ENCODE data around the gene MYO1A. TPM values are rescaled to one million over a fixed set of nuclear protein-coding genes. Genes with fewer than 3 reads are reported as not detected.
"Not testable (repeated sequence)": the region's sequence is repeated elsewhere in the genome, so short reads cannot be mapped to it uniquely, and the experiment has no call there.

The MYO1A gene
- total RNA-seq, 4 donors from 2014 or later = 0.56 to 1.2 TPM; not detected in 2

DNA sequence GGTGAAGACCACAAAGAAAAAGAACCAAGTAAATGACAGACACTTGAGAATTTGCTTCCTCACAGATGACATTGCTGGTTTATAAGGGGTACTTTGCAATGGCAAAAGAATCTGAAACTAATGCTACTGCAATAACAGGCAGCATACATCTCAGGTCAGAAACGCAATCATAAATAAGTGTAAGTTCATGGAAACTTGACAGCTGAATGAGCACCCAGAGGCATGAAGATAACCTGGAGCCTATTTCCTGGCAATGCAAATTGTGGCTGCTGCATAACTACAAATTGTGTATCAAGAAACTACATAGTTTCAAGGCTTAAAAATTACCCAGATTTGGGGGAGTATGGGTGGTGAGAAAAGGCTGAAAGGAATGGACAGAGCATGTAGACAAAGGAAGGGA, 8.5 kb upstream of the MYO1A start:
- in situ Hi-C loops (cut with MboI; ENCODE audit: low sequenced_read_pairs in 4 of 4) (no loop called here), intact Hi-C loops (cut with DNase I; ENCODE audit: low total_unique reads) (no loop called here)
- H3K4me3 ChIP-seq = no peak overlapping the region
- no peaks in the 10 kb centered on the region for H3K9me3 ChIP-seq
- H3K4me1 ChIP-seq = no peaks in the 10 kb centered on the region
- H3K27ac ChIP-seq = no peak overlapping the region
- TF ChIP-seq, protein P1, sequence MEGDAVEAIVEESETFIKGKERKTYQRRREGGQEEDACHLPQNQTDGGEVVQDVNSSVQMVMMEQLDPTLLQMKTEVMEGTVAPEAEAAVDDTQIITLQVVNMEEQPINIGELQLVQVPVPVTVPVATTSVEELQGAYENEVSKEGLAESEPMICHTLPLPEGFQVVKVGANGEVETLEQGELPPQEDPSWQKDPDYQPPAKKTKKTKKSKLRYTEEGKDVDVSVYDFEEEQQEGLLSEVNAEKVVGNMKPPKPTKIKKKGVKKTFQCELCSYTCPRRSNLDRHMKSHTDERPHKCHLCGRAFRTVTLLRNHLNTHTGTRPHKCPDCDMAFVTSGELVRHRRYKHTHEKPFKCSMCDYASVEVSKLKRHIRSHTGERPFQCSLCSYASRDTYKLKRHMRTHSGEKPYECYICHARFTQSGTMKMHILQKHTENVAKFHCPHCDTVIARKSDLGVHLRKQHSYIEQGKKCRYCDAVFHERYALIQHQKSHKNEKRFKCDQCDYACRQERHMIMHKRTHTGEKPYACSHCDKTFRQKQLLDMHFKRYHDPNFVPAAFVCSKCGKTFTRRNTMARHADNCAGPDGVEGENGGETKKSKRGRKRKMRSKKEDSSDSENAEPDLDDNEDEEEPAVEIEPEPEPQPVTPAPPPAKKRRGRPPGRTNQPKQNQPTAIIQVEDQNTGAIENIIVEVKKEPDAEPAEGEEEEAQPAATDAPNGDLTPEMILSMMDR (IDR thresholded peaks at IDR 0.05 in 4 of 5, conservative IDR thresholded peaks at IDR 0.05 in 1 of 5) = no peak
- TF ChIP-seq POLR2A (IDR thresholded peaks at IDR 0.05) = no peak
- no peak for DNase-seq
- no peak for ATAC-seq
- H3K36me3 ChIP-seq = peaks cover 0 to 26% of the 10 kb centered on the region in 2 donors
- no peaks in the 10 kb centered on the region for H3K27me3 ChIP-seq

DNA sequence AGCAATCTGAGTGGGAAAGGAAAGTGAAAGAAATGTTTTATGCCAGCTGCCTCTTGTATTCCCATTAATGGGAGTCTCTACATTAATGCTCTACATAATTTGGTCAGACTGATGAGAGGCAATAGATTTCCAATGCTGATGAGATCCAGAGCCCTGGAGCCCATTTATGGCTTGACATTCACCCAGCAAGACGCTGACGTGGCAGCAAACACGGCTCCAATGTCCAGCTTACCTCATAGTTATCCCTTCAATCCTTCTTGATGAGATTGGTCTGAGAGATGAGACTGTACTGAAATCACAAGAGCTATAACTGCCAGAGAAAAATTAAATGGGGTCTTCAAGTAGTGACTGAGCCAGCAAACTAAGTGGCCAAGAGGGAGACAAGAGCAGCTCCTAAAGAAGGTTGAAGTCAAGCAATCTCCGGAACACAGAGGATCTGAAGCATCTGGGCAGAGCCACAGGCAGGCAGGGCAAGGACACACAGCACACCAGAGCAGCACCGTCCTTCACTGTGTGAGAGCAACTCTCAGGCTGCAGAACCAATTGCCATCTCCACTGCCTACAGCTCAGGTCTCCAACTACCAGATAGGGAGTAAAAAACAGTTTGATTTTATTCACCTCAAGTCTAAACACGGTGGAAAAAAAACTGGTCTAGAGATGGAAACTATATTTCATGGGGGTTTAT, 7.3 kb upstream of the MYO1A start:
- Histone ChIP-seq H3K27ac (no peak overlapping the region), H3K4me1 (no peaks in the 10 kb centered on the region), H3K4me3 (no peak overlapping the region), H3K27me3 (no peaks in the 10 kb centered on the region), H3K36me3 (peaks cover 0 to 26% of the 10 kb centered on the region in 2 donors), H3K9me3 (no peaks in the 10 kb centered on the region)
- no peak for TF ChIP-seq POLR2A (IDR thresholded peaks at IDR 0.05)
- TF ChIP-seq, protein P1 (IDR thresholded peaks at IDR 0.05 in 4 of 5, conservative IDR thresholded peaks at IDR 0.05 in 1 of 5) = no peak
- in situ Hi-C loops (cut with MboI; ENCODE audit: low sequenced_read_pairs in 4 of 4) (no loop called here), intact Hi-C loops (cut with DNase I; ENCODE audit: low total_unique reads) (no loop called here)
- no peak for DNase-seq
- ATAC-seq = no peak

DNA sequence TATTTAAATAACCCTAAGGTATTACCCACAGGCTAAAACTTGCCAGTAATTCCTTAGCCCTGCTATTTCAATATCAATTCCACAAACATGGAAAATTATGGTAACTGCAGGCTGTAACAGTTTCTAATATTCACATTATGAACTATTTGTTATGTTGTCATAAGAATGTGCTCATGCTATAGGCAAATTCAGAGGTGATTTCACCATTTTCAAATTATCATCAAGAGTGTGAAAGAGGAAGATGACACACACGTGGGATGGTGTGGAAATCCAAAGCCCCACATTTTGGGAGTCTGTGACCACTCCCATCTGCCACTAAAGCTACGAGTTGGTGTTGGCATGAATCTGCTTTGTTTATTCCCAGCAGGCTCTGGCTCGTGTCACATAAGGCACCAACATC, 5.9 kb upstream of the MYO1A start:
- no peak for DNase-seq
- H3K4me3 ChIP-seq = no peak overlapping the region
- H3K4me1 ChIP-seq = no peaks in the 10 kb centered on the region
- H3K27ac ChIP-seq = no peak overlapping the region
- H3K36me3 ChIP-seq = peaks cover 0 to 26% of the 10 kb centered on the region in 2 donors
- ATAC-seq = no peak
- H3K9me3 ChIP-seq = no peaks in the 10 kb centered on the region
- intact Hi-C loops (cut with DNase I; ENCODE audit: low total_unique reads) = no loop called here
- in situ Hi-C loops (cut with MboI; ENCODE audit: low sequenced_read_pairs in 4 of 4) = no loop called here
- H3K27me3 ChIP-seq = no peaks in the 10 kb centered on the region
- TF ChIP-seq, protein P1 (IDR thresholded peaks at IDR 0.05 in 4 of 5, conservative IDR thresholded peaks at IDR 0.05 in 1 of 5) = no peak
- no peak for TF ChIP-seq POLR2A (IDR thresholded peaks at IDR 0.05)

DNA sequence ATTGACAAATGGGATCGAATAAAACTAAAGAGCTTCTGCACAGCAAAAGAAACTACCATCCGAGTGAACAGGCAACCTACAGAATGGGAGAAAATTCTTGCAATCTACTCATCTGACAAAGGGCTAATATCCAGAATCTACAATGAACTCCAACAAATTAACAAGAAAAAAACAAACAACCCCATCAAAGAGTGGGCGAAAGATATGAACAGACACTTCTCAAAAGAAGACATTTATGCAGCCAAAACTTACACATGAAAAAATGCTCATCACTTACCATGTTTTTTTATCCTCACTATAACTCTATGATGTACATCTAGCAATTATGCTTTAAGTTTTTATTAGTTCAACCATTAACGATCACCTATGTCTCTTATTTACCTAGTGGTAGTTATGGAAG, 4.0 kb upstream of the MYO1A start:
- H3K27me3 ChIP-seq; H3K27ac ChIP-seq; in situ Hi-C loops (cut with MboI; ENCODE audit: low sequenced_read_pairs in 4 of 4); H3K9me3 ChIP-seq; DNase-seq; H3K4me3 ChIP-seq; H3K4me1 ChIP-seq; ATAC-seq; intact Hi-C loops (cut with DNase I; ENCODE audit: low total_unique reads); H3K36me3 ChIP-seq: not testable (repeated sequence)

DNA sequence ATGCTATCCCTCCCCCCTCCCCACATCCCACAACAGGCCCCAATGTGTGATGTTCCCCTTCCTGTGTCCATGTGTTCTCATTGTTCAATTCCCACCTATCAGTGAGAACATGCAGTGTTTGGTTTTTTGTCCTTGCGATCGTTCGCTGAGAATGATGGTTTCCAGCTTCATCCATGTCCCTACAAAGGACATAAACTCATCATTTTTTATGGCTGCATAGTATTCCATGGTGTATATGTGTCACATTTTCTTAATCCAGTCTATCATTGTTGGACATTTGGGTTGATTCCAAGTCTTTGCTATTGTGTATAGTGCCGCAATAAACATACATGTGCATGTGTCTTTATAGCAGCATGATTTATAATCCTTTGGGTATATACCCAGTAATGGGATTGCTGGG, 3.2 kb upstream of the MYO1A start:
- H3K36me3 ChIP-seq; H3K4me1 ChIP-seq; DNase-seq; H3K27ac ChIP-seq; H3K27me3 ChIP-seq; in situ Hi-C loops (cut with MboI; ENCODE audit: low sequenced_read_pairs in 4 of 4); intact Hi-C loops (cut with DNase I; ENCODE audit: low total_unique reads); ATAC-seq; H3K9me3 ChIP-seq; H3K4me3 ChIP-seq: not testable (repeated sequence)

DNA sequence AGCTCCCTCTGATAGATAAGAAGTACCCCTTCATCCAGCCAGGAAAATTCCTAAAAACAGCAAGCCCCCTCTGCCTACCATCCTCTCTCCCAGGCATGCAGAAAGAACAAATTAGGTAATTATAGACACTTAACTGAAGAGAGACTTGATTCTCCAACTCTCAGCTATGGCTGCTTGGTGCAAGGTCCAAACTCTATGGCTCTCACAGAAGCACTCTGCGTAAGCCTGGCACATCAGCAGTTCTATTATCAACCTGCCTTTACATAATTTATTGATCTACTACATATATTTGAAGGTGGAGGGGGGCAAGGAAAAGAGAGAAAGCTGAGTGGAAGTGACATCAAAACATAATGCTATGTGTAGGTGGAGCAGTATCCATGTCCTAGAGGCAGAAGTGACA, 1.1 kb upstream of the MYO1A start:
- DNase-seq (no peak), ATAC-seq (no peak)
- H3K4me3 ChIP-seq = no peak overlapping the region
- H3K9me3 ChIP-seq = no peaks in the 10 kb centered on the region
- no peak overlapping the region for H3K27ac ChIP-seq
- no peaks in the 10 kb centered on the region for H3K36me3 ChIP-seq
- peaks cover 0 to 8% (median 4%) of the 10 kb centered on the region in 3 donors for H3K27me3 ChIP-seq
- H3K4me1 ChIP-seq = no peaks in the 10 kb centered on the region
- in situ Hi-C loops (cut with MboI; ENCODE audit: low sequenced_read_pairs in 4 of 4) (no loop called here), intact Hi-C loops (cut with DNase I; ENCODE audit: low total_unique reads) (no loop called here)
- TF ChIP-seq, protein P1 (IDR thresholded peaks at IDR 0.05 in 4 of 5, conservative IDR thresholded peaks at IDR 0.05 in 1 of 5) = no peak
- TF ChIP-seq POLR2A (IDR thresholded peaks at IDR 0.05) = no peak

All from gastrocnemius medialis (tissue), 4 donors.